Measurements from ENCODE around the gene TNFRSF21. TPM values are rescaled to one million over a fixed set of nuclear protein-coding genes. Genes with fewer than 3 reads are reported as not detected.

The TNFRSF21 gene
- polyA plus RNA-seq, 1 donor from 2014 or later, result 13.0 TPM

- Histone ChIP-seq H3K4me2 (ENCODE audit: low read length) (no peak overlapping the region), H3K9ac (ENCODE audit: low read length) (no peak overlapping the region), H3F3A (ENCODE audit: insufficient read depth, low read length, poor library complexity, severe bottlenecking) (no peaks in the 10 kb centered on the region), H3K4me3 (ENCODE audit: low read length) (no peak overlapping the region), H3K27ac (ENCODE audit: low read length) (no peak overlapping the region), H3K36me3 (ENCODE audit: insufficient read depth, low read length) (no peaks in the 10 kb centered on the region), H3K9me2 (ENCODE audit: insufficient read depth, low read length) (no peaks in the 10 kb centered on the region), H3K27me3 (ENCODE audit: insufficient read depth, low read depth, low read length) (peaks cover 2% of the 10 kb centered on the region), H3K9me3 (ENCODE audit: low read length) (no peaks in the 10 kb centered on the region), H2AFZ (ENCODE audit: low read depth, low read length) (no peak overlapping the region), H4K20me1 (ENCODE audit: insufficient read depth) (no peaks in the 10 kb centered on the region), H3K79me2 (replicated peaks; ENCODE audit: insufficient read depth, low read length) (no peaks in the 10 kb centered on the region)
- TF ChIP-seq REST (IDR thresholded peaks at IDR 0.05; ENCODE audit: borderline replicate concordance) (no peak), CTCF (IDR thresholded peaks at IDR 0.05; ENCODE audit: poor library complexity, severe bottlenecking) (no peak), TAF1 (IDR thresholded peaks at IDR 0.05; ENCODE audit: low read depth) (no peak), EZH2 (IDR thresholded peaks at IDR 0.05; ENCODE audit: borderline replicate concordance, insufficient read depth, low read length, poor library complexity, severe bottlenecking) (no peak), POLR2AphosphoS5 (IDR thresholded peaks at IDR 0.05) (no peak), RAD21 (conservative IDR thresholded peaks at IDR 0.05) (no peak), SMC3 (conservative IDR thresholded peaks at IDR 0.05; ENCODE audit: poor library complexity) (no peak), MXI1 (conservative IDR thresholded peaks at IDR 0.05; ENCODE audit: poor library complexity, severe bottlenecking) (no peak), EP300 (conservative IDR thresholded peaks at IDR 0.05; ENCODE audit: poor library complexity, severe bottlenecking) (no peak)
Observed at GRCh38 chr6:47250302-47250701, 59.4 kb downstream of the TNFRSF21 start.

GRCh38 chr6:47248446-47248845 lies 61.3 kb downstream of the TNFRSF21 start:
- no peak overlapping the region for H3K4me3 ChIP-seq (ENCODE audit: low read length)
- H4K20me1 ChIP-seq (ENCODE audit: insufficient read depth), result no peaks in the 10 kb centered on the region
- H3K9me2 ChIP-seq (ENCODE audit: insufficient read depth, low read length), result no peaks in the 10 kb centered on the region
- TF ChIP-seq TAF1 (IDR thresholded peaks at IDR 0.05; ENCODE audit: low read depth), result no peak
- TF ChIP-seq MXI1 (conservative IDR thresholded peaks at IDR 0.05; ENCODE audit: poor library complexity, severe bottlenecking), result no peak
- H3F3A ChIP-seq (ENCODE audit: insufficient read depth, low read length, poor library complexity, severe bottlenecking), result no peaks in the 10 kb centered on the region
- H3K79me2 ChIP-seq (replicated peaks; ENCODE audit: insufficient read depth, low read length), result no peaks in the 10 kb centered on the region
- peaks cover 2% of the 10 kb centered on the region for H3K27me3 ChIP-seq (ENCODE audit: insufficient read depth, low read depth, low read length)
- no peak overlapping the region for H3K4me2 ChIP-seq (ENCODE audit: low read length)
- H2AFZ ChIP-seq (ENCODE audit: low read depth, low read length), result no peak overlapping the region
- no peak overlapping the region for H3K9ac ChIP-seq (ENCODE audit: low read length)
- no peaks in the 10 kb centered on the region for H3K36me3 ChIP-seq (ENCODE audit: insufficient read depth, low read length)
- no peak overlapping the region for H3K27ac ChIP-seq (ENCODE audit: low read length)
- no peaks in the 10 kb centered on the region for H3K9me3 ChIP-seq (ENCODE audit: low read length)

Data from neural cell (in vitro differentiated cells).